Gastrocnemius medialis (tissue), 4 donors: ENCODE measurements around the gene MCU. TPM values are rescaled to one million over a fixed set of nuclear protein-coding genes. Genes with fewer than 3 reads are reported as not detected.
A peak's percentile ranks its signal among the peaks of the same experiment; 100 is the strongest.

Experiments
- ATAC-seq, 2 donors: fragments of 150-250 bp; one replicate each; pipeline ENCODE4 v1.9.1; 2016
- DNase-seq, 2 donors: peaks; one replicate each; pipeline ENCODE4 v3.0.0-alpha.2; 2019
- H3K27ac ChIP-seq, 4 donors: fragments of 200-600 bp; sonication (generic); 1 replicate in 1 of 4; 2 replicates in 3 of 4; pipeline ENCODE4 v1.5.1; 2016 to 2018; ENCODE audit warnings: mild to moderate bottlenecking in 2 of 4, moderate library complexity in 1 of 4
- H3K27me3 ChIP-seq, 3 donors: fragments of 200-600 bp; sonication (generic) in 2 of 3; 1 replicate in 1 of 3; 2 replicates in 2 of 3; pipeline versions ENCODE4 v1.5.1 to v1.6.0; 2016 to 2019; ENCODE audit warnings: mild to moderate bottlenecking in 1 of 3, moderate library complexity in 1 of 3
- H3K36me3 ChIP-seq, 2 donors: fragments of 200-600 bp; sonication (generic) in 1 of 2; one replicate each; pipeline ENCODE4 v1.5.1; 2017 to 2018
- H3K4me1 ChIP-seq, 2 donors: fragments of 200-600 bp; sonication (generic) in 1 of 2; one replicate each; pipeline ENCODE4 v1.5.1; 2016 to 2017; ENCODE audit warnings: mild to moderate bottlenecking in 2 of 2
- H3K4me3 ChIP-seq, 4 donors: fragments of 200-600 bp; sonication (generic) in 3 of 4; 1 replicate in 1 of 4; 2 replicates in 3 of 4; pipeline ENCODE4 v1.5.1; 2016 to 2019; ENCODE audit warnings: mild to moderate bottlenecking in 2 of 4
- H3K9me3 ChIP-seq, 3 donors: fragments of 200-600 bp; sonication (generic) in 2 of 3; 1 replicate in 1 of 3; 2 replicates in 2 of 3; pipeline ENCODE4 v1.5.1; 2016 to 2019
- POLR2A ChIP-seq, 2 donors: fragments of 450-650 bp; IDR thresholded peaks; one replicate each; pipeline ENCODE4 v1.6.1; 2017; ENCODE audit warnings: antibody characterized with exemption in 2 of 2, mild to moderate bottlenecking in 2 of 2, moderate library complexity in 2 of 2
- in situ Hi-C, 4 donors: fragments of 200-750 bp; cut with MboI; loops; one replicate each; pipeline versions ENCODE4 v1.15.0 to v1.8.0; 2017; ENCODE audit warnings: low sequenced_read_pairs in 4 of 4
- intact Hi-C: fragments of 100-400 bp; cut with DNase I; formaldehyde crosslinking; loops from one replicate; pipeline ENCODE4 v1.15.1; 2023; ENCODE audit warnings: low total_unique reads
- total RNA-seq, 4 donors: library from RNA; depleted of rRNA; stranded (reverse); fragments of >200 nt; gene quantifications; one replicate each; pipeline versions ENCODE4 v1.1.0 to v1.2.3, GENCODE V29; 2016
- TF ChIP-seq, protein P1 (sequence below), 5 experiments: fragments of 450-650 bp in 3 of 5; fragments of 200-600 bp in 2 of 5; sonication (generic) in 2 of 5; IDR thresholded peaks in 4 of 5; conservative IDR thresholded peaks in 1 of 5; 1 replicate in 4 of 5; 2 replicates in 1 of 5; pipeline ENCODE4 v1.5.1; 2016 to 2019; ENCODE audit warnings: antibody characterized with exemption in 5 of 5, mild to moderate bottlenecking in 3 of 5, moderate library complexity in 3 of 5

The MCU gene
- total RNA-seq, 4 donors from 2014 or later, result 25.1 to 61.3 (median 49.0) TPM

DNA sequence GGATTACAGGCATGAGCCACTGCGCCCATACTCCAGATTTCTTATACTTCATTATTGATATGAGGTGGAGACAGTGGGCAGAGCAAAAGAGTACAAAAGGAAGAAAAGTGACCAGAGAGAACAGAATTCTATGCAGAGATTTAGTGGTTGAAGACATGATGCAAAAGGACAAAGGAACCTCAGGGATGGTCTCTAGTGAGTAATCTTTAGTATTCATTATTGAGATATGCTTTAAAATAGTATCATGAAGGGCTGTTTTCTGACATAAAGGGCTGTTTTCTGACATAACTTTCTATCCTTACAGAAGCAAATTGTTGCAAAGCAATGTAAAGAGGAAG, 120.4 kb downstream of the MCU start:
- DNase-seq (no peak), ATAC-seq (no peak)
- Histone ChIP-seq H3K9me3 (no peaks in the 10 kb centered on the region), H3K27me3 (no peaks in the 10 kb centered on the region), H3K4me3 (no peak overlapping the region), H3K27ac (no peak overlapping the region), H3K36me3 (no peaks in the 10 kb centered on the region), H3K4me1 (peaks cover 11 to 57% of the 10 kb centered on the region in 2 donors)
- intact Hi-C loops, result no loop called here
- in situ Hi-C loops, result no loop called here
- TF ChIP-seq, protein P1, sequence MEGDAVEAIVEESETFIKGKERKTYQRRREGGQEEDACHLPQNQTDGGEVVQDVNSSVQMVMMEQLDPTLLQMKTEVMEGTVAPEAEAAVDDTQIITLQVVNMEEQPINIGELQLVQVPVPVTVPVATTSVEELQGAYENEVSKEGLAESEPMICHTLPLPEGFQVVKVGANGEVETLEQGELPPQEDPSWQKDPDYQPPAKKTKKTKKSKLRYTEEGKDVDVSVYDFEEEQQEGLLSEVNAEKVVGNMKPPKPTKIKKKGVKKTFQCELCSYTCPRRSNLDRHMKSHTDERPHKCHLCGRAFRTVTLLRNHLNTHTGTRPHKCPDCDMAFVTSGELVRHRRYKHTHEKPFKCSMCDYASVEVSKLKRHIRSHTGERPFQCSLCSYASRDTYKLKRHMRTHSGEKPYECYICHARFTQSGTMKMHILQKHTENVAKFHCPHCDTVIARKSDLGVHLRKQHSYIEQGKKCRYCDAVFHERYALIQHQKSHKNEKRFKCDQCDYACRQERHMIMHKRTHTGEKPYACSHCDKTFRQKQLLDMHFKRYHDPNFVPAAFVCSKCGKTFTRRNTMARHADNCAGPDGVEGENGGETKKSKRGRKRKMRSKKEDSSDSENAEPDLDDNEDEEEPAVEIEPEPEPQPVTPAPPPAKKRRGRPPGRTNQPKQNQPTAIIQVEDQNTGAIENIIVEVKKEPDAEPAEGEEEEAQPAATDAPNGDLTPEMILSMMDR (IDR thresholded peaks at IDR 0.05 in 4 of 5, conservative IDR thresholded peaks at IDR 0.05 in 1 of 5), result no peak
- TF ChIP-seq POLR2A (IDR thresholded peaks at IDR 0.05), result no peak

DNA sequence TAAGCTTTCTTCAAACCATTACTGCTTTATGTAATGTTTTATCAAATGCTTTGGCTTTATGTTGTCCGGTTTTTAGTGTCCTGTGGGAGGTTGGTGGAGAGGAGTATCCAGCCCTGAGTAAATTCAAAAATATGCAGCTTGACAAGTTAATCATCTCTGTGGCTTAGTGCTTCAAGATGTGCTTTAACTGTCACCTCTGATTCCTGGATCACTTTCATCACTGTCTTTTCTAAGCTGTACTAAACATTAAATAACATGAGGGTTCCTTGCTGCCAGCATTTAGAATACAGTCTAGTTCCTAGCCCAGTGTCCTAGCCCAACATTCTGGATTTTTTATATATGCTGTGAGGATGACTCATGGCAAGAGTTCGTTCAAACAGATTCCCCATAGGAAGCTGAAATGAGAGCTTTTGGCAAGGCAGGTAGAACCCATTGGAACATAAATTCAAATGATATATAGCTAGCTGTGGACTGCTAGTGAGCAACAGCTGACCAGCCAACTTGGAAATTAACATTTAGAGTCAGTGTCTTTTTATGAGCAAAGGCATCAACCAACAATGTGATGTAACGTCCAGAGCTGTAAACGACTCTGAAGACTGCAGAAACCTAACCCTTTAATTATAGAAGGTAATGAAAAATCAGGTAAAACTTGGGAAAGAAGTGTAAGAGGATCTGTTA, 120.9 kb downstream of the MCU start:
- H3K27me3 ChIP-seq, result no peaks in the 10 kb centered on the region
- peak overlapping the region in 1 of 4 donors; percentile 25 for H3K27ac ChIP-seq
- no peak overlapping the region for H3K4me3 ChIP-seq
- no peaks in the 10 kb centered on the region for H3K9me3 ChIP-seq
- intact Hi-C loops, result no loop called here
- no peak for DNase-seq
- no peak for ATAC-seq
- no peaks in the 10 kb centered on the region for H3K36me3 ChIP-seq
- peaks cover 10 to 52% of the 10 kb centered on the region in 2 donors for H3K4me1 ChIP-seq
- in situ Hi-C loops, result no loop called here
- TF ChIP-seq POLR2A (IDR thresholded peaks at IDR 0.05), result no peak
- TF ChIP-seq, protein P1 (IDR thresholded peaks at IDR 0.05 in 4 of 5, conservative IDR thresholded peaks at IDR 0.05 in 1 of 5), result no peak

DNA sequence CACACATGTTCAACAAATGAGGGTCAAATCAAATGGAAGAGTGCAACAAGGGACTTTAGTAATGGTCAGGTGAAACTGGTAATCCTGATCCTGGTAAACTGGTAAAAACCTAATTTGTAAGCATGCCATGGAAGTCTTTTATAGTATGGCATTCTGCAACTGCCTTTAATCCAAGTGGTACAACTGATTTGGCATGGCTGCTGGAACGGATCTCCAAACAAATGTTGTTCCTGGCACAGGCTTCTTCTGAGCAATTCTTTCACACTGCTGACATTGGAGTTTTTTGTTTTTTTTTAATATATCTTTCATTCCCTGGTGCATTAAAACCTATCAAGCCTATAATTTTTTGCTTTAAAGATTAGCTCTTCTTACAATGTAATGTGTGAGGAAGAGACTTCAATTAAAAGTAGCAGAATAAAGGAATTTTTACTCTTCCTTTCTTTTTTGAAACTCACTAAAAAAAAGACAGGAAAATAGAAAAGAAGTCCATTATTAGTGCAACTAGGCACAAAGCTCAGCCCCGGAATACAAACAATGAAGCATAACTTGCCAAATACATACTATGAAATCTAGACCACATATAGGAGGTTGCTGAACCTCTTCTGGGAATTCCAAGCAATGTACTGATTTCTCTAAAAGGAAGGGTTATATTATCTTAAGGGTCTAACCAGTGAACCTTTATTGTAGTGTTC, 122.3 kb downstream of the MCU start:
- H3K9me3 ChIP-seq, result no peaks in the 10 kb centered on the region
- ATAC-seq, result no peak
- in situ Hi-C loops, result no loop called here

DNA sequence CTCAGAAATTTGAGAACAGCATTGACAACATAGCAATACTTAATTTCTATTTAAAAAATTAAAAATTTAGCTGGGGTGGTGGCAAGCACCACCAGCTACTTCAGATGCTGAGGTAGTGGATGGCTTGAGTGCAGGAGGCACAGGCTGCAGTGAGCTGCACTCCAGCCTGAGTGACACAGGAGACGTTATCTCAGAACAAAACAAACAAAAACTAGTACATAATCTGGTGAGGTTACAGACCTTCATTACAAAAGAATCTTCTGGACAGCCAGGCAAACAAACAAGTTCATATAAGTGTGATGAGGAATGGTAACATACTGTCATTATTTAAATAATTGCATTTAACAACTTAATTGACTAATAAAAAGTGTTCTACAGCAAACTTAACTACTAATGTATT, 124.6 kb downstream of the MCU start:
- ATAC-seq, result no peak
- H3K27ac ChIP-seq, result no peak overlapping the region
- no peaks in the 10 kb centered on the region for H3K9me3 ChIP-seq
- H3K4me3 ChIP-seq, result no peak overlapping the region
- no peaks in the 10 kb centered on the region for H3K36me3 ChIP-seq
- no peak for TF ChIP-seq POLR2A (IDR thresholded peaks at IDR 0.05)
- TF ChIP-seq, protein P1 (IDR thresholded peaks at IDR 0.05 in 4 of 5, conservative IDR thresholded peaks at IDR 0.05 in 1 of 5), result no peak
- in situ Hi-C loops (no loop called here), intact Hi-C loops (no loop called here)
- no peak for DNase-seq
- no peaks in the 10 kb centered on the region for H3K27me3 ChIP-seq
- H3K4me1 ChIP-seq, result peaks cover 10 to 37% of the 10 kb centered on the region in 2 donors

More for the DNA sequence above, 122.3 kb downstream of the MCU start:
- Histone ChIP-seq H3K4me1 (peaks cover 10 to 47% of the 10 kb centered on the region in 2 donors), H3K4me3 (no peak overlapping the region), H3K27ac (peak overlapping the region in 1 of 4 donors; percentile 46), H3K27me3 (no peaks in the 10 kb centered on the region), H3K36me3 (no peaks in the 10 kb centered on the region)
- DNase-seq, result no peak
- TF ChIP-seq, protein P1 (IDR thresholded peaks at IDR 0.05 in 4 of 5, conservative IDR thresholded peaks at IDR 0.05 in 1 of 5), result no peak
- intact Hi-C loops, result no loop called here
